Activated CD8-positive, alpha-beta T cell treated with anti-CD3 and anti-CD28 coated beads for 36 hours (primary cell): ENCODE data around the gene ABHD16A. TPM values are rescaled to one million over a fixed set of nuclear protein-coding genes. Genes with fewer than 3 reads are reported as not detected.

ENCODE experiments used
- ATAC-seq: fragments of 200-7000 bp; cut with Tn5 transposase; one replicate; pipeline ENCODE4 v1.10.0; 2021; ENCODE audit warnings: mild to moderate bottlenecking, moderate library complexity
- CTCF ChIA-PET: fragments of 350-600 bp; sonication (Branson Sonifier 250); formaldehyde crosslinking; loops from one replicate; lab custom pipeline; 2021; ENCODE audit warnings: antibody characterized with exemption; lab: Charles Lee
- POLR2A ChIA-PET: fragments of 350-600 bp; sonication (Branson Sonifier 250); formaldehyde crosslinking; loops from one replicate; lab custom pipeline; 2021; ENCODE audit warnings: antibody characterized with exemption; lab: Charles Lee
- DNase-seq: peaks from one replicate; pipeline ENCODE4 v3.0.0-alpha.2; 2020
- H3K27ac Mint-ChIP-seq: one replicate; pipeline ENCODE4 v1.8.0; 2021; ENCODE audit warnings: mild to moderate bottlenecking, mixed read lengths
- H3K27me3 Mint-ChIP-seq: one replicate; pipeline ENCODE4 v1.8.0; 2021; ENCODE audit warnings: mixed read lengths
- H3K36me3 Mint-ChIP-seq: one replicate; pipeline ENCODE4 v1.8.0; 2021; ENCODE audit warnings: low read depth, mixed read lengths
- H3K4me1 Mint-ChIP-seq: one replicate; pipeline ENCODE4 v1.8.0; 2021; ENCODE audit warnings: low read depth, mixed read lengths
- H3K4me3 Mint-ChIP-seq: one replicate; pipeline ENCODE4 v1.8.0; 2021; ENCODE audit warnings: mild to moderate bottlenecking, moderate library complexity, mixed read lengths
- H3K9me3 Mint-ChIP-seq: one replicate; pipeline ENCODE4 v1.8.0; 2021; ENCODE audit warnings: mixed read lengths
- CTCF ChIP-seq: fragments of 200-600 bp; IDR thresholded peaks from one replicate; pipeline ENCODE4 v1.8.0; 2022; ENCODE audit warnings: antibody characterized with exemption, mild to moderate bottlenecking
- intact Hi-C: fragments of 100-400 bp; cut with micrococcal nuclease; formaldehyde crosslinking; loops from one replicate; pipeline ENCODE4 v1.10.0; 2022
- total RNA-seq, 2 experiments: library from RNA; stranded (reverse); gene quantifications; one replicate each; pipeline ENCODE4 v1.2.3, GENCODE V29; 2021

ABHD16A gene
- total RNA-seq, 2 experiments from 2014 or later = 23.7 to 24.3 TPM

GRCh38 chr6:31717499-31718222, 14.5 kb upstream of the ABHD16A start:
- CTCF ChIA-PET = no interaction called here
- Mint-ChIP-seq H3K4me1 (peaks cover 9% of the 10 kb centered on the region), H3K4me3 (no peak overlapping the region), H3K27ac (no peak overlapping the region), H3K36me3 (no peaks in the 10 kb centered on the region), H3K9me3 (no peaks in the 10 kb centered on the region), H3K27me3 (no peaks in the 10 kb centered on the region)
- DNase-seq (no peak), ATAC-seq (no peak)
- no peak for TF ChIP-seq CTCF
- intact Hi-C loops = no loop called here
- POLR2A ChIA-PET = no interaction called here

GRCh38 chr6:31715022-31715958, 12.2 kb upstream of the ABHD16A start, which contains the start of gene LY6G6D:
TSS of gene LY6G6D (plus strand) at chr6:31715348. CDS start at chr6:31715356, 8 bp downstream.
- no peak for DNase-seq
- no peaks in the 10 kb centered on the region for H3K9me3 Mint-ChIP-seq
- CTCF ChIA-PET = interaction anchor here (1.2 to 2.7 kb wide), 5 partner anchors 14 to 91 kb away, joined by 3 to 11 read pairs (median 5); partner anchors contain the start of gene DDAH2
- intact Hi-C loops = no loop called here
- H3K27me3 Mint-ChIP-seq = no peaks in the 10 kb centered on the region
- H3K27ac Mint-ChIP-seq = no peak within 1 kb of the TSS
- H3K4me3 Mint-ChIP-seq = no peak within 1 kb of the TSS
- no peaks in the 10 kb centered on the region for H3K36me3 Mint-ChIP-seq
- H3K4me1 Mint-ChIP-seq = peaks cover 14% of the 10 kb centered on the region
- POLR2A ChIA-PET = interaction anchor here (0.6 to 2.8 kb wide), 4 partner anchors 9 to 51 kb away, joined by 3 to 11 read pairs (median 4); partner anchors contain the start of genes DDAH2 and GPANK1
- no peak for ATAC-seq
- no peak for TF ChIP-seq CTCF

GRCh38 chr6:31713991-31714684, 11.0 kb upstream of the ABHD16A start:
- POLR2A ChIA-PET = interaction anchor here (0.9 to 2.8 kb wide), 4 partner anchors 10 to 19 kb away, joined by 3 to 11 read pairs (median 4); partner anchors contain the start of genes ABHD16A and DDAH2
- Mint-ChIP-seq H3K36me3 (no peaks in the 10 kb centered on the region), H3K27ac (no peak overlapping the region), H3K9me3 (no peaks in the 10 kb centered on the region), H3K4me3 (no peak overlapping the region), H3K27me3 (no peaks in the 10 kb centered on the region), H3K4me1 (peaks cover 14% of the 10 kb centered on the region)
- intact Hi-C loops = no loop called here
- DNase-seq (no peak), ATAC-seq (no peak)
- CTCF ChIA-PET = interaction anchor here (0.8 to 2.7 kb wide), 8 partner anchors 16 to 93 kb away, joined by 3 to 11 read pairs (median 4); partner anchors contain the start of genes CLIC1, DDAH2 and LSM2
- no peak for TF ChIP-seq CTCF

- CTCF ChIA-PET = interaction anchor here (0.8 to 2.7 kb wide), 6 partner anchors 16 to 94 kb away, joined by 3 to 11 read pairs (median 4); partner anchors contain the start of genes CLIC1, DDAH2 and LSM2
- Mint-ChIP-seq H3K4me1 (peaks cover 14% of the 10 kb centered on the region), H3K27ac (no peak overlapping the region), H3K4me3 (no peak overlapping the region), H3K27me3 (no peaks in the 10 kb centered on the region), H3K36me3 (no peaks in the 10 kb centered on the region), H3K9me3 (no peaks in the 10 kb centered on the region)
- no peak for DNase-seq
- POLR2A ChIA-PET = interaction anchor here (1.2 to 2.8 kb wide), 3 partner anchors 10 to 16 kb away, joined by 5 to 11 read pairs (median 5); partner anchors contain the start of genes ABHD16A and DDAH2
- no peak for ATAC-seq
- no peak for TF ChIP-seq CTCF
- intact Hi-C loops = no loop called here
Observed at GRCh38 chr6:31713465-31713864, 10.3 kb upstream of the ABHD16A start.
